H1 (cell line): ENCODE measurements around the gene CACNG5. TPM values are rescaled to one million over a fixed set of nuclear protein-coding genes. Genes with fewer than 3 reads are reported as not detected.

Source experiments
- CTCF ChIA-PET: fragments of 300-600 bp; sonication (Branson Sonifier 250); formaldehyde crosslinking; loops from one replicate; lab custom pipeline; 2021; ENCODE audit not compliant: partially characterized antibody; lab: Charles Lee
- POLR2A ChIA-PET: fragments of 300-600 bp; sonication (Branson Sonifier 250); formaldehyde crosslinking; loops from one replicate; lab custom pipeline; 2021; ENCODE audit warnings: inconsistent platforms; ENCODE audit not compliant: partially characterized antibody; lab: Charles Lee
- DNase-seq, 2 experiments: peaks; one replicate each; pipeline versions ENCODE4 v3.0.0 to v3.0.0-alpha.2; 2010 to 2022; ENCODE audit warnings: low spot score in 2 of 2, low read depth in 1 of 2, mixed read lengths in 1 of 2
- FAIRE-seq: peaks from 2 replicates; lab custom pipeline; 2011; peaks lifted over from hg19 to GRCh38; lab: Jason Lieb, UNC
- H2AFZ ChIP-seq: 2 replicates; pipeline ENCODE4 v1.8.1; 2012; ENCODE audit warnings: low read length, inconsistent platforms
- H2AK5ac ChIP-seq: 2 replicates; pipeline ENCODE4 v1.6.1; 2013; ENCODE audit warnings: low read depth, low read length
- H2BK120ac ChIP-seq: replicated peaks from 2 replicates; pipeline ENCODE3; 2013; ENCODE audit warnings: low read depth, low read length, inconsistent platforms
- H2BK12ac ChIP-seq: 2 replicates; pipeline ENCODE4 v1.6.1; 2013; ENCODE audit warnings: low read depth, low read length
- H2BK15ac ChIP-seq: 2 replicates; pipeline ENCODE4 v1.6.1; 2013; ENCODE audit warnings: low read length
- H2BK20ac ChIP-seq: 2 replicates; pipeline ENCODE4 v1.6.1; 2013; ENCODE audit warnings: low read length
- H2BK5ac ChIP-seq: 2 replicates; pipeline ENCODE4 v1.6.1; 2013; ENCODE audit warnings: low read depth, low read length
- H3K14ac ChIP-seq: 2 replicates; pipeline ENCODE4 v1.6.1; 2013; ENCODE audit warnings: inconsistent platforms; ENCODE audit not compliant: insufficient read length
- H3K18ac ChIP-seq: 2 replicates; pipeline ENCODE4 v1.6.1; 2013; ENCODE audit warnings: low read length; ENCODE audit errors: extremely low read depth
- H3K23ac ChIP-seq: 2 replicates; pipeline ENCODE4 v1.6.1; 2013; ENCODE audit warnings: inconsistent platforms; ENCODE audit not compliant: insufficient read length
- H3K23me2 ChIP-seq: 2 replicates; pipeline ENCODE4 v1.6.1; 2013; ENCODE audit warnings: low read depth, low read length
- H3K27ac ChIP-seq: 2 replicates; pipeline ENCODE4 v1.6.1; 2011; ENCODE audit warnings: low read depth, low read length, inconsistent platforms
- H3K27me3 ChIP-seq, 4 experiments: replicated peaks in 1 of 4; 1 replicate in 1 of 4; 2 replicates in 3 of 4; pipeline versions ENCODE4 v1.6.1 to v1.8.1; 2011 to 2013; ENCODE audit warnings: low read length in 3 of 4, mild to moderate bottlenecking in 3 of 4, inconsistent platforms in 2 of 4, mixed read lengths in 2 of 4, moderate library complexity in 1 of 4; ENCODE audit not compliant: control insufficient read depth in 3 of 4, insufficient read depth in 3 of 4; ENCODE audit errors: extremely low read depth in 1 of 4
- H3K36me3 ChIP-seq, 4 experiments: 2 replicates each; pipeline versions ENCODE4 v1.6.1 to v1.8.1; 2011 to 2013; ENCODE audit warnings: mild to moderate bottlenecking in 4 of 4, low read length in 3 of 4, moderate library complexity in 2 of 4, control low read depth in 1 of 4, inconsistent platforms in 1 of 4; ENCODE audit not compliant: insufficient read depth in 4 of 4, control insufficient read depth in 2 of 4
- H3K4ac ChIP-seq: replicated peaks from 2 replicates; pipeline ENCODE3; 2013; ENCODE audit warnings: low read length, low read depth, mixed read lengths, inconsistent platforms; ENCODE audit not compliant: insufficient read length
- H3K4me1 ChIP-seq, 4 experiments: replicated peaks in 1 of 4; 1 replicate in 1 of 4; 2 replicates in 3 of 4; pipeline versions ENCODE4 v1.6.1 to v1.8.1; 2011 to 2013; ENCODE audit warnings: low read length in 3 of 4, inconsistent platforms in 2 of 4, mixed read lengths in 1 of 4; ENCODE audit not compliant: insufficient read depth in 4 of 4, control insufficient read depth in 3 of 4
- H3K4me2 ChIP-seq, 2 experiments: 2 replicates each; pipeline versions ENCODE4 v1.6.1 to v1.8.1; 2011 to 2013; ENCODE audit warnings: low read depth in 2 of 2, low read length in 2 of 2, control low read depth in 1 of 2, inconsistent platforms in 1 of 2, mild to moderate bottlenecking in 1 of 2; ENCODE audit not compliant: insufficient read depth in 1 of 2
- H3K4me3 ChIP-seq, 4 experiments: fragments of 200-600, 300-600 bp in 1 of 4; sonication (generic), shearing (Covaris generic), sonication (Bioruptor Twin) in 1 of 4; 2 replicates each; pipeline versions ENCODE4 v1.5.1 to v1.8.1; 2011 to 2016; ENCODE audit warnings: low read length in 4 of 4, low read depth in 3 of 4, control low read depth in 2 of 4, inconsistent platforms in 2 of 4, mild to moderate bottlenecking in 2 of 4, mixed read lengths in 1 of 4, moderate library complexity in 1 of 4; ENCODE audit not compliant: insufficient read depth in 2 of 4; ENCODE audit errors: extremely low read depth in 1 of 4
- H3K56ac ChIP-seq: replicated peaks from 2 replicates; pipeline ENCODE3; 2013; ENCODE audit warnings: low read depth, mild to moderate bottlenecking, mixed read lengths, low read length, inconsistent platforms; ENCODE audit not compliant: insufficient read length
- H3K79me1 ChIP-seq: 2 replicates; pipeline ENCODE4 v1.6.1; 2013; ENCODE audit warnings: low read depth, low read length, control low read depth
- H3K79me2 ChIP-seq, 2 experiments: 2 replicates each; pipeline versions ENCODE4 v1.6.1 to v1.8.1; 2012 to 2013; ENCODE audit warnings: low read length in 2 of 2, mild to moderate bottlenecking in 2 of 2, inconsistent platforms in 1 of 2; ENCODE audit not compliant: insufficient read depth in 2 of 2, control insufficient read depth in 1 of 2
- H3K9ac ChIP-seq, 4 experiments: replicated peaks in 1 of 4; 1 replicate in 1 of 4; 2 replicates in 3 of 4; pipeline versions ENCODE4 v1.6.1 to v1.8.1; 2011 to 2013; ENCODE audit warnings: low read depth in 3 of 4, low read length in 3 of 4, control low read depth in 2 of 4, mild to moderate bottlenecking in 2 of 4, moderate library complexity in 2 of 4, inconsistent platforms in 1 of 4; ENCODE audit errors: extremely low read depth in 1 of 4
- H3K9me3 ChIP-seq, 2 experiments: 2 replicates each; pipeline versions ENCODE4 v1.6.1 to v1.8.1; 2012 to 2013; ENCODE audit warnings: mild to moderate bottlenecking in 2 of 2, moderate library complexity in 2 of 2, control low read depth in 1 of 2, inconsistent platforms in 1 of 2, low read depth in 1 of 2, low read length in 1 of 2, mixed read lengths in 1 of 2; ENCODE audit not compliant: insufficient read depth in 2 of 2
- H4K20me1 ChIP-seq, 2 experiments: replicated peaks in 1 of 2; 2 replicates each; pipeline versions ENCODE3 to v1.8.1; 2011 to 2013; ENCODE audit warnings: inconsistent platforms in 2 of 2, low read length in 2 of 2, mild to moderate bottlenecking in 1 of 2; ENCODE audit not compliant: insufficient read depth in 2 of 2, control insufficient read depth in 1 of 2
- H4K5ac ChIP-seq: 2 replicates; pipeline ENCODE4 v1.6.1; 2013; ENCODE audit warnings: low read length, low read depth, mixed read lengths, inconsistent platforms; ENCODE audit not compliant: insufficient read length
- H4K8ac ChIP-seq: 2 replicates; pipeline ENCODE4 v1.8.0; 2013; ENCODE audit warnings: mild to moderate bottlenecking, moderate library complexity, low read length, inconsistent platforms; ENCODE audit not compliant: insufficient read depth; ENCODE audit errors: extremely low read depth
- H4K91ac ChIP-seq: replicated peaks from 2 replicates; pipeline ENCODE3; 2013; ENCODE audit warnings: low read length, mixed read lengths, inconsistent platforms; ENCODE audit not compliant: insufficient read length
- ASH2L ChIP-seq: fragments of 200-600, 300-600 bp; sonication (generic); IDR thresholded peaks from one replicate; pipeline ENCODE4 v1.7.1; 2017; ENCODE audit warnings: low read length
- BRCA1 ChIP-seq: IDR thresholded peaks from 2 replicates; pipeline ENCODE4 v1.6.1; 2012; ENCODE audit warnings: low read depth, low read length, improper control_type of control experiment
- CHD1 ChIP-seq: IDR thresholded peaks from 2 replicates; pipeline ENCODE4 v1.6.1; 2012; ENCODE audit warnings: low read depth, low read length, improper control_type of control experiment
- CREB1 ChIP-seq: IDR thresholded peaks from 2 replicates; pipeline ENCODE4 v1.6.1; 2012; ENCODE audit warnings: inconsistent platforms
- EZH2 ChIP-seq: fragments of 200-600 bp; sonication (generic); IDR thresholded peaks from 2 replicates; pipeline ENCODE4 v1.7.1; 2012; ENCODE audit warnings: low read depth, mild to moderate bottlenecking, moderate library complexity, low read length, inconsistent platforms; ENCODE audit not compliant: severe bottlenecking
- WGBS, 2 experiments: shearing (Covaris generic) in 1 of 2; methylation state at CpG; one replicate each; pipeline versions ENCODE4 v1.1.6 to v1.1.7; 2013 to 2015; ENCODE audit warnings: low lambda C conversion rate in 2 of 2, mixed read lengths in 2 of 2, inconsistent platforms in 1 of 2, low coverage in 1 of 2, missing lambda C conversion rate in 1 of 2; ENCODE audit not compliant: insufficient replicate concordance in 2 of 2, insufficient coverage in 1 of 2, insufficient read length in 1 of 2; ENCODE audit errors: extremely low coverage in 1 of 2, missing lambda C conversion rate in 1 of 2; 5-methylcytosine and 5-hydroxymethylcytosine counted together
- polyA plus RNA-seq, 7 experiments: library from polyadenylated mRNA; depleted of rRNA in 3 of 7; stranded (reverse) in 5 of 7; unstranded in 2 of 7; fragments of >200 nt in 5 of 7; fragments of 200-250 nt in 2 of 7; gene quantifications; 1 replicate in 5 of 7; 2 replicates in 1 of 7; 4 replicates in 1 of 7; pipeline versions ENCODE4 v1.2.1 to v1.2.3, GENCODE V29; 2011 to 2013; ENCODE audit warnings: missing spikeins in 2 of 7, mixed read lengths in 2 of 7
- total RNA-seq: library from RNA; stranded (reverse); fragmentation: NEBNext Ultra II Directional; extraction: Animal tissue kit (Norgen Biotek cat#: 25700); gene quantifications from 2 replicates; pipeline ENCODE4 v1.2.1, GENCODE V29; 2021

Gene CACNG5
- total and polyA plus RNA-seq, 2 of the 8 experiments (the other 6 are each of a cell fraction or from before 2014, with no cell fraction given) = 2.2 to 3.1 TPM

GRCh38 chr17:66849032-66849655, 14.2 kb downstream of the CACNG5 start:
- TF ChIP-seq CREB1 (no peak), BRCA1 (no peak), CHD1 (no peak), ASH2L (no peak), EZH2 (no peak)
- TF ChIP-seq, all 59 proteins: peak for 0
- FAIRE-seq (no peak), DNase-seq (no peak)
- Histone ChIP-seq H3K4me3 (no peak overlapping the region), H3K23ac (no peak overlapping the region), H2BK20ac (no peak overlapping the region), H2BK12ac (no peak overlapping the region), H3K9me3 (peaks cover 5 to 13% of the 10 kb centered on the region in 2 experiments), H4K20me1 (no peaks in the 10 kb centered on the region), H3K14ac (no peak overlapping the region), H3K27me3 (no peaks in the 10 kb centered on the region), H2AFZ (no peak overlapping the region), H3K18ac (no peak overlapping the region), H3K4me2 (no peak overlapping the region), H4K91ac (no peak overlapping the region), H4K5ac (no peak overlapping the region), H3K4me1 (no peaks in the 10 kb centered on the region), H2BK15ac (no peak overlapping the region), H4K8ac (0 out of 2 replicates have a peak overlapping the region, but pooled peaks have one; percentile 16), H3K4ac (no peak overlapping the region), H3K36me3 (no peaks in the 10 kb centered on the region), H2AK5ac (no peak overlapping the region), H3K56ac (no peak overlapping the region), H3K23me2 (no peaks in the 10 kb centered on the region), H2BK120ac (no peak overlapping the region), H2BK5ac (no peak overlapping the region), H3K27ac (no peak overlapping the region), H3K79me2 (no peaks in the 10 kb centered on the region), H3K9ac (no peak overlapping the region), H3K79me1 (no peaks in the 10 kb centered on the region)
- 88% methylated on average over 9 of the region's 14 CpGs; no CpG with 5 or more reads in 1 of the 2 experiments for WGBS, 2 experiments
- ChIA-PET POLR2A (no interaction called here), CTCF (no interaction called here)
